Mammary epithelial cell (primary cell): ENCODE measurements around the gene GDPD5.

Source experiments
- EZH2 ChIP-seq: IDR thresholded peaks from 2 replicates; pipeline ENCODE4 v1.6.1; 2012; ENCODE audit warnings: low read length, inconsistent platforms, borderline replicate concordance
- TF ChIP-seq, protein P1 (sequence below), 2 donors: IDR thresholded peaks in 1 of 2; conservative IDR thresholded peaks in 1 of 2; 2 replicates each; pipeline ENCODE4 v1.5.1; 2011 to 2012; ENCODE audit warnings: inconsistent platforms in 2 of 2, low read length in 2 of 2, mild to moderate bottlenecking in 2 of 2, control low read depth in 1 of 2, low read depth in 1 of 2; ENCODE audit not compliant: insufficient read depth in 1 of 2; ENCODE audit errors: extremely low read depth in 1 of 2

DNA sequence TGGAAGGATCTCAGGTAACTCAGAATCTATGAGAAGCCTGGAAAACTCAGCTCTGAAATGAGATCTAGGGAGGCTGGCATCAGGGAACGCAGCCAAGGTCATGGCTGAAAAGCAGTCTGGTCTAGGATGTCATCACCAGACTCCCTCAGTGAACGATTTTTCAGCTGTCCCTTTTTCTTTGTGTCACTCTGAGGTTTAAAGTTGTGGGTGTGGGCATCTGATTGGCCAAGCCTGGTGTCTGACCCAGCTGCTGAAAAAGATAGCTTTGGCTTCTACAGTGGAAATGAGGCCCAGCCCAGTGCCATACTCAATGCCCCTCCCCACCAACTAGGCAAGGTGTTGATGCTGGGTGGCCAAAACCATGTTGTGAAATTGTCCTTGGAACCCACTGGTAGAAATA, 111.9 kb downstream of the GDPD5 start:
- TF ChIP-seq, protein P1, sequence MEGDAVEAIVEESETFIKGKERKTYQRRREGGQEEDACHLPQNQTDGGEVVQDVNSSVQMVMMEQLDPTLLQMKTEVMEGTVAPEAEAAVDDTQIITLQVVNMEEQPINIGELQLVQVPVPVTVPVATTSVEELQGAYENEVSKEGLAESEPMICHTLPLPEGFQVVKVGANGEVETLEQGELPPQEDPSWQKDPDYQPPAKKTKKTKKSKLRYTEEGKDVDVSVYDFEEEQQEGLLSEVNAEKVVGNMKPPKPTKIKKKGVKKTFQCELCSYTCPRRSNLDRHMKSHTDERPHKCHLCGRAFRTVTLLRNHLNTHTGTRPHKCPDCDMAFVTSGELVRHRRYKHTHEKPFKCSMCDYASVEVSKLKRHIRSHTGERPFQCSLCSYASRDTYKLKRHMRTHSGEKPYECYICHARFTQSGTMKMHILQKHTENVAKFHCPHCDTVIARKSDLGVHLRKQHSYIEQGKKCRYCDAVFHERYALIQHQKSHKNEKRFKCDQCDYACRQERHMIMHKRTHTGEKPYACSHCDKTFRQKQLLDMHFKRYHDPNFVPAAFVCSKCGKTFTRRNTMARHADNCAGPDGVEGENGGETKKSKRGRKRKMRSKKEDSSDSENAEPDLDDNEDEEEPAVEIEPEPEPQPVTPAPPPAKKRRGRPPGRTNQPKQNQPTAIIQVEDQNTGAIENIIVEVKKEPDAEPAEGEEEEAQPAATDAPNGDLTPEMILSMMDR (conservative IDR thresholded peaks at IDR 0.05 in 1 of 2, IDR thresholded peaks at IDR 0.05 in 1 of 2; ENCODE audit: extremely low read depth in 1 of 2, insufficient read depth in 1 of 2, low read depth in 1 of 2, low read length in 2 of 2): no peak
- no peak for TF ChIP-seq EZH2
